Glomerular endothelial cell (primary cell): ENCODE measurements around the gene OR52E8. TPM values are rescaled to one million over a fixed set of nuclear protein-coding genes. Genes with fewer than 3 reads are reported as not detected.

Source experiments
- DNase-seq: peaks from one replicate; pipeline ENCODE4 v3.0.0-alpha.2; 2011; ENCODE audit warnings: low read depth, low spot score; ENCODE audit errors: extremely low read depth
- total RNA-seq: library from RNA; depleted of rRNA; stranded (reverse); fragments of >200 nt; gene quantifications from 2 replicates; pipeline ENCODE4 v1.2.3, GENCODE V29; 2015

Gene OR52E8
- total RNA-seq, 1 donor from 2014 or later: not detected

- peak; percentile 52 for DNase-seq
Observed at GRCh38 chr11:5808500-5809121, 48.9 kb downstream of the OR52E8 start, which contains the start of gene OR52N2. TSS of gene OR52N2 (plus strand) at chr11:5808924. CDS start at chr11:5820336, 11,412 bp downstream.

GRCh38 chr11:5807580-5807979 is 49.9 kb downstream of the OR52E8 start:
- DNase-seq: no peak

Other genes with a start within 250 kb of the OR52E8 start
- 9.2 and 12.1 TPM in 2 replicates for gene TRIM34, start 232.7 kb downstream of the OR52E8 start, total RNA-seq
- gene TRIM5, start 172.6 kb downstream of the OR52E8 start, total RNA-seq: 42.2 and 53.9 TPM in 2 replicates
- gene TRIM22, start 167.9 kb downstream of the OR52E8 start, total RNA-seq: 67.7 and 128 TPM in 2 replicates
- not detected in 2 replicates for gene OR56B1, start 121.2 kb downstream of the OR52E8 start, total RNA-seq
- gene OR52N4, start 103.4 kb downstream of the OR52E8 start, total RNA-seq: not detected in 2 replicates
- not detected in 2 replicates for gene OR52N5, start 74.3 kb downstream of the OR52E8 start, total RNA-seq
- gene OR52N1, start 66.4 kb downstream of the OR52E8 start, total RNA-seq: not detected in 2 replicates
- not detected in 2 replicates for gene OR52N2, start 48.8 kb downstream of the OR52E8 start, total RNA-seq
- not detected in 2 replicates for gene OR52E6, start 15.8 kb downstream of the OR52E8 start, total RNA-seq
- gene OR52E4, start 22.9 kb upstream of the OR52E8 start, total RNA-seq: not detected in 2 replicates
- gene OR52E5, start 35.5 kb upstream of the OR52E8 start, total RNA-seq: not detected in 2 replicates
- not detected in 2 replicates for gene OR56A3, start 84.6 kb upstream of the OR52E8 start, total RNA-seq
- not detected in 2 replicates for gene OR56A5, start 110.8 kb upstream of the OR52E8 start, total RNA-seq
- gene OR52L1, start 129.3 kb upstream of the OR52E8 start, total RNA-seq: not detected in 2 replicates
- gene OR56A4, start 149.3 kb upstream of the OR52E8 start, total RNA-seq: not detected in 2 replicates
- gene OR56A1, start 173.1 kb upstream of the OR52E8 start, total RNA-seq: under 0.01 TPM in 1 of 2 replicates, not detected in the other
- gene OR56B4, start 250.0 kb upstream of the OR52E8 start, total RNA-seq: not detected in 2 replicates